ENCODE measurements around the gene ABR. TPM values are rescaled to one million over a fixed set of nuclear protein-coding genes. Genes with fewer than 3 reads are reported as not detected.
"Not testable (repeated sequence)": the region's sequence is repeated elsewhere in the genome, so short reads cannot be mapped to it uniquely, and the experiment has no call there.

ABR gene
- polyA plus RNA-seq, 2 of the 4 experiments (the other 2 are of a cell fraction), result 70.9 to 73.8 TPM

DNA sequence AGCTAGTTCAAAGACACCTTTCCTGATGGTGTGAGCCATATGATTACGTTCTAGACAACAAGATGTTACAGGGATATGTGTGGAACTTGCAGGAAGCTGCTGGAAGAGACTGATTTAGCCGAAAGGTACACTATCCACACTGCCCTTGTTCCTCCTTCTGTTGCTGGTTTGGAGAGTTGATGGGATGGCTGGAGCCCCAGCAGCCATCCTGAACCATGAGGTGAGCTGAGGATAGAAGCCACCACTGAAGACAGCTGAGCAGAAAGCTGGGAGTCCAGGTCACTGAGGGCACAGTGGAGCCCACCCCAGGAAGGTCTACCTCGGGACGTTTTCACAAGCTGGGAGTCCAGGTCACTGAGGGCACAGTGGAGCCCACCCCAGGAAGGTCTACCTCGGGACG is 51.3 kb downstream of the ABR start:
- DNase-seq (ENCODE audit: low read depth in 1 of 2, low spot score in 1 of 2); H3K4me1 ChIP-seq; ATAC-seq; POLR2A ChIA-PET; H3K27ac ChIP-seq; FAIRE-seq; H3K4me3 ChIP-seq; H3K4me2 ChIP-seq; H3K9me3 ChIP-seq: not testable (repeated sequence)
- CTCF ChIA-PET, result interaction anchor here (1.2 to 12.1 kb wide), 4 partner anchors 13 to 72 kb away, joined by 3 to 335 read pairs (median 164); partner anchors contain the start of gene ABR
- 44% methylated on average over 6 of the region's 6 CpGs for WGBS (ENCODE audit: missing lambda C conversion rate)

DNA sequence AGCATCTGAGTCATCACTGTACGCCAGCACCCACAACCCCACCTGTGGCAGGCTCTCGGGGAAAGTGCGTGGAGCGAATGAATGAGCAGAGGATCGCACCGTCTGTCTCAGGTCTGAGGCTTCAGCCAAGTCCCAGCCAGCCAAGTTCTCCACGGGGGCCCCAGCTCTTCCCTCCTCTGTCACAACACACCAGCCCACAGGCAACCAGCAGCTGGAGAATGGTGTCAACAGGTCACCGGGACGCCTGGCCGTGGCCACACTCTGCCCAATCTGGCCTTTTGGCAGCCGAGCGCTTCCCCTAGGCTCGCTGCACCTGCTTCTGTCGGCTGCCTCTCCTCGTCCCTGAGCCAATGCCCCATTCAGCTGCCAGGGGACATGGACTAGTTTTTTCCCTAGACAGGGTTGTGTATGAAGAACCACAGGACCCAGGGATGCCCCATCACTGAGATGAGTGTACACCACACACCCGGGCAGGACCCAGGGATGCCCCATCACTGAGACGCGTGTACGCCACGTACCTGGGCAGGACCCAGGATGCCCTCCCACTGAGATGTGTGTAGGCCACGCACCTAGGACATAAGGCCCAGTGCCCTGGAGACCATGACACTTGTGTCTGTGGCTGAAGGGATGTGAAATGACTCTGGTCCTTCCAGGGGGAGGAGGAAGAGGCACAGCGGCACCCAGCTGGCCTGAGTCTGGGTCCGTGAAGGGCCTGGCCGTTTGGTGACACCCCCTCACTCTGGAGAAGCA is 52.8 kb downstream of the ABR start:
- CTCF ChIA-PET, result interaction anchor here (1.2 to 12.1 kb wide), 5 partner anchors 11 to 71 kb away, joined by 4 to 335 read pairs (median 77); partner anchors contain the start of gene ABR
- FAIRE-seq, result no peak

DNA sequence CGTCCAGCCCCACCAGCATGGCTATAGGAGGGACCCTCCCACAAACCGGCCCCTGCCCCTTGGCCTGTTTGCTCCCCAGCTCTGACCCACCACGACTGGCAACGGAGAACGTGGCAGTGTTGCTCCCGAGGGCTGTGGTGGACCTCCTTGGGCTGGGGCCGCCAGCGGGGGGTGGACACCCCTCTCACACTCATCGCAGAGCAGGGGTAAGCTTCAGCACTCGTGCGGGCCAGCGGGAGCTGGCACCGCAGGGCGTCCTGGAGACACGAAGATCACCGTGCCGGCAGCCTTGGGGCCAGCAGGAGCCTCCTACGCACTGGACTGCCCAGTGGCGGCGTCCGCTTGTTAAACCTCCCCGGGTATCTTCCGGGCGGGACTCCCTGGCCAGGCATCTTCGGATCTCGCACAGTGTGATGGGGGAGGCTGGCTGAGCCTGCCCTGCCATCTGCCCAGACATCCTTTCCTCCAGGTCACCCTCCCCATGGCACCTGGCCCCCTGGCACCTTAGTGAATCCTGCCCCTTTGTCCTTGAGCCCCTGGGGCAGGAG is 53.5 kb downstream of the ABR start:
- Histone ChIP-seq H3K27ac (no peak overlapping the region), H3K9me3 (no peaks in the 10 kb centered on the region), H3K4me3 (no peak overlapping the region), H3K4me1 (peaks cover 14% of the 10 kb centered on the region; the same call in 2 of the 3 replicates), H3K4me2 (no peak overlapping the region)
- CTCF ChIA-PET, result interaction anchor here (1.9 to 12.1 kb wide), 4 partner anchors 16 to 70 kb away, joined by 5 to 335 read pairs (median 200); partner anchors contain the start of gene ABR
- DNase-seq (ENCODE audit: low read depth in 1 of 2, low spot score in 1 of 2), result no peak
- 86% methylated on average over 23 of the region's 26 CpGs for WGBS (ENCODE audit: missing lambda C conversion rate)
- no peak for FAIRE-seq
- POLR2A ChIA-PET, result no interaction called here
- ATAC-seq, result peak in 1 of 2 experiments; percentile 5; a peak in 1 of 6 replicates
- TF ChIP-seq MAZ (IDR thresholded peaks at IDR 0.05; ENCODE audit: borderline replicate concordance, low read depth, low read length), result no peak
- TF ChIP-seq JUN (IDR thresholded peaks at IDR 0.05), result no peak
- TF ChIP-seq, protein P1, sequence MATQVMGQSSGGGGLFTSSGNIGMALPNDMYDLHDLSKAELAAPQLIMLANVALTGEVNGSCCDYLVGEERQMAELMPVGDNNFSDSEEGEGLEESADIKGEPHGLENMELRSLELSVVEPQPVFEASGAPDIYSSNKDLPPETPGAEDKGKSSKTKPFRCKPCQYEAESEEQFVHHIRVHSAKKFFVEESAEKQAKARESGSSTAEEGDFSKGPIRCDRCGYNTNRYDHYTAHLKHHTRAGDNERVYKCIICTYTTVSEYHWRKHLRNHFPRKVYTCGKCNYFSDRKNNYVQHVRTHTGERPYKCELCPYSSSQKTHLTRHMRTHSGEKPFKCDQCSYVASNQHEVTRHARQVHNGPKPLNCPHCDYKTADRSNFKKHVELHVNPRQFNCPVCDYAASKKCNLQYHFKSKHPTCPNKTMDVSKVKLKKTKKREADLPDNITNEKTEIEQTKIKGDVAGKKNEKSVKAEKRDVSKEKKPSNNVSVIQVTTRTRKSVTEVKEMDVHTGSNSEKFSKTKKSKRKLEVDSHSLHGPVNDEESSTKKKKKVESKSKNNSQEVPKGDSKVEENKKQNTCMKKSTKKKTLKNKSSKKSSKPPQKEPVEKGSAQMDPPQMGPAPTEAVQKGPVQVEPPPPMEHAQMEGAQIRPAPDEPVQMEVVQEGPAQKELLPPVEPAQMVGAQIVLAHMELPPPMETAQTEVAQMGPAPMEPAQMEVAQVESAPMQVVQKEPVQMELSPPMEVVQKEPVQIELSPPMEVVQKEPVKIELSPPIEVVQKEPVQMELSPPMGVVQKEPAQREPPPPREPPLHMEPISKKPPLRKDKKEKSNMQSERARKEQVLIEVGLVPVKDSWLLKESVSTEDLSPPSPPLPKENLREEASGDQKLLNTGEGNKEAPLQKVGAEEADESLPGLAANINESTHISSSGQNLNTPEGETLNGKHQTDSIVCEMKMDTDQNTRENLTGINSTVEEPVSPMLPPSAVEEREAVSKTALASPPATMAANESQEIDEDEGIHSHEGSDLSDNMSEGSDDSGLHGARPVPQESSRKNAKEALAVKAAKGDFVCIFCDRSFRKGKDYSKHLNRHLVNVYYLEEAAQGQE (IDR thresholded peaks at IDR 0.05), result no peak
- TF ChIP-seq NPAS2 (CRISPR knock-in tag; IDR thresholded peaks at IDR 0.05; ENCODE audit: borderline replicate concordance), result no peak
- TF ChIP-seq NFE2L2 (conservative IDR thresholded peaks at IDR 0.05; ENCODE audit: low read length), result no peak
- no peak for TF ChIP-seq ESRRA (IDR thresholded peaks at IDR 0.05; ENCODE audit: borderline replicate concordance, low read length)
- no peak for TF ChIP-seq ZFP36 (IDR thresholded peaks at IDR 0.05; ENCODE audit: borderline replicate concordance, partially characterized antibody)
- no peak for TF ChIP-seq CEBPB (IDR thresholded peaks at IDR 0.05)
- no peak for TF ChIP-seq JUNB (IDR thresholded peaks at IDR 0.05)
- TF ChIP-seq RAD21 (conservative IDR thresholded peaks at IDR 0.05 in 1 of 2, IDR thresholded peaks at IDR 0.05 in 1 of 2), result no peak
- TF ChIP-seq EHF (CRISPR knock-in tag; IDR thresholded peaks at IDR 0.05), result no peak
- no peak for TF ChIP-seq RNF2 (IDR thresholded peaks at IDR 0.05; ENCODE audit: borderline replicate concordance, low read depth)
- no peak for TF ChIP-seq SMC3 (IDR thresholded peaks at IDR 0.05)
- TF ChIP-seq ZNF302 (CRISPR knock-in tag; IDR thresholded peaks at IDR 0.05), result no peak
- TF ChIP-seq MYC (IDR thresholded peaks at IDR 0.05; ENCODE audit: borderline replicate concordance, low read length), result no peak
- no peak for TF ChIP-seq TFCP2L1 (CRISPR knock-in tag; IDR thresholded peaks at IDR 0.05)
- TF ChIP-seq FOSB (CRISPR knock-in tag; IDR thresholded peaks at IDR 0.05), result no peak
- TF ChIP-seq FOSL2 (IDR thresholded peaks at IDR 0.05), result no peak
- no peak for TF ChIP-seq FOSL2 (CRISPR knock-in tag; IDR thresholded peaks at IDR 0.05)

More for the DNA sequence above, 52.8 kb downstream of the ABR start:
- H3K9me3 ChIP-seq, result no peaks in the 10 kb centered on the region
- TF ChIP-seq KDM5A (IDR thresholded peaks at IDR 0.05), result no peak
- TF ChIP-seq, protein P2, sequence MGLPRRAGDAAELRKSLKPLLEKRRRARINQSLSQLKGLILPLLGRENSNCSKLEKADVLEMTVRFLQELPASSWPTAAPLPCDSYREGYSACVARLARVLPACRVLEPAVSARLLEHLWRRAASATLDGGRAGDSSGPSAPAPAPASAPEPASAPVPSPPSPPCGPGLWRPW (IDR thresholded peaks at IDR 0.05), result no peak
- TF ChIP-seq, protein P3, sequence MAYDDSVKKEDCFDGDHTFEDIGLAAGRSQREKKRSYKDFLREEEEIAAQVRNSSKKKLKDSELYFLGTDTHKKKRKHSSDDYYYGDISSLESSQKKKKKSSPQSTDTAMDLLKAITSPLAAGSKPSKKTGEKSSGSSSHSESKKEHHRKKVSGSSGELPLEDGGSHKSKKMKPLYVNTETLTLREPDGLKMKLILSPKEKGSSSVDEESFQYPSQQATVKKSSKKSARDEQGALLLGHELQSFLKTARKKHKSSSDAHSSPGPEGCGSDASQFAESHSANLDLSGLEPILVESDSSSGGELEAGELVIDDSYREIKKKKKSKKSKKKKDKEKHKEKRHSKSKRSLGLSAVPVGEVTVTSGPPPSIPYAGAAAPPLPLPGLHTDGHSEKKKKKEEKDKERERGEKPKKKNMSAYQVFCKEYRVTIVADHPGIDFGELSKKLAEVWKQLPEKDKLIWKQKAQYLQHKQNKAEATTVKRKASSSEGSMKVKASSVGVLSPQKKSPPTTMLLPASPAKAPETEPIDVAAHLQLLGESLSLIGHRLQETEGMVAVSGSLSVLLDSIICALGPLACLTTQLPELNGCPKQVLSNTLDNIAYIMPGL (CRISPR knock-in tag; IDR thresholded peaks at IDR 0.05; ENCODE audit: borderline replicate concordance), result no peak
- no peak for TF ChIP-seq EHF (CRISPR knock-in tag; IDR thresholded peaks at IDR 0.05)
- no peak for TF ChIP-seq ESRRA (IDR thresholded peaks at IDR 0.05; ENCODE audit: borderline replicate concordance, low read length)
- TF ChIP-seq, protein P4, sequence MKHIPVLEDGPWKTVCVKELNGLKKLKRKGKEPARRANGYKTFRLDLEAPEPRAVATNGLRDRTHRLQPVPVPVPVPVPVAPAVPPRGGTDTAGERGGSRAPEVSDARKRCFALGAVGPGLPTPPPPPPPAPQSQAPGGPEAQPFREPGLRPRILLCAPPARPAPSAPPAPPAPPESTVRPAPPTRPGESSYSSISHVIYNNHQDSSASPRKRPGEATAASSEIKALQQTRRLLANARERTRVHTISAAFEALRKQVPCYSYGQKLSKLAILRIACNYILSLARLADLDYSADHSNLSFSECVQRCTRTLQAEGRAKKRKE (CRISPR knock-in tag; IDR thresholded peaks at IDR 0.05; ENCODE audit: low read depth), result no peak
- no peak for TF ChIP-seq FOSB (CRISPR knock-in tag; IDR thresholded peaks at IDR 0.05)
- TF ChIP-seq EP300 (IDR thresholded peaks at IDR 0.05), result no peak
- WGBS (ENCODE audit: missing lambda C conversion rate), result 75% methylated on average over 20 of the region's 24 CpGs
- POLR2A ChIA-PET, result no interaction called here
- no peak overlapping the region for H3K4me2 ChIP-seq
- ATAC-seq, result no peak
- H3K4me1 ChIP-seq, result peaks cover 14% of the 10 kb centered on the region; the same call in 2 of the 3 replicates
- H3K4me3 ChIP-seq, result no peak overlapping the region
- no peak for DNase-seq (ENCODE audit: low read depth in 1 of 2, low spot score in 1 of 2)
- H3K27ac ChIP-seq, result no peak overlapping the region
